ENCODE measurements around the gene ARHGEF2.

DNA sequence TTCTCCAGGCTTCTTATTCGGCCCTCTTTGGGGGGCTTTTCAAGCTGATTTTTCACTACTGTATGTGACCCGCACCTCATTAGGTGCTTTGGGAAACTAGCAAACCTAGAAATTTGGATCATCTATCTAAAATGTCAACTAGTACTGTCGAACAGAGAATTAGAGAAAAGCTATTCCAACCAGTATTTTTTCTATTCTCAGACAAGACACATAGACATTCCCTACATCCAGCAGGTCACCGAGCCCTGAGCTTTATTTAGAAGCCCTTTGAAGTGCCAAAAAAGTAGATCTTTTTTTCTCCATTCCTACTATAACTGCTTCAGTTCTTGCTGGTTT, 42.7 kb upstream of the ARHGEF2 start:
- no peak for TF ChIP-seq POLR2A (IDR thresholded peaks at IDR 0.05; ENCODE audit: low read length)
- TF ChIP-seq GATA1 (IDR thresholded peaks at IDR 0.05; ENCODE audit: low read depth, low read length) = no peak
